ENCODE measurements around the gene GRIK4. TPM values are rescaled to one million over a fixed set of nuclear protein-coding genes. Genes with fewer than 3 reads are reported as not detected.
A peak's percentile ranks its signal among the peaks of the same experiment; 100 is the strongest.
"Not testable (repeated sequence)": the region's sequence is repeated elsewhere in the genome, so short reads cannot be mapped to it uniquely, and the experiment has no call there.

GRIK4 gene
- total and polyA plus RNA-seq, 2 of the 4 experiments (the other 2 are of a cell fraction), result 0.18 to 0.38 TPM

- dilution Hi-C loops (cut with HindIII; ENCODE audit: low sequenced_read_pairs, unreplicated experiment), result no loop called here
These were observed 69.8 kb downstream of the GRIK4 start for GRCh38 chr11:120581313-120581712.

GRCh38 chr11:120582535-120582934 lies 71.0 kb downstream of the GRIK4 start:
- DNase-seq; H3K56ac ChIP-seq (ENCODE audit: extremely low read depth, insufficient read depth, low read length); BruUV-seq (replicated peaks); in situ Hi-C loops (cut with MboI; ENCODE audit: low sequenced_read_pairs); H2AFZ ChIP-seq (replicated peaks; ENCODE audit: low read length, poor library complexity); H2BK15ac ChIP-seq (ENCODE audit: low read depth, low read length); POLR2A ChIA-PET (ENCODE audit: unreplicated experiment); ATAC-seq (ENCODE audit: low read depth); H3K18ac ChIP-seq (ENCODE audit: low read depth, low read length); H3K36me3 ChIP-seq (ENCODE audit: control insufficient read depth, insufficient read depth, low read length); H3K9me1 ChIP-seq (ENCODE audit: insufficient read depth, low read length); H3K4me3 ChIP-seq (ENCODE audit: insufficient read depth, low read depth, low read length); H3K9me3 ChIP-seq (ENCODE audit: control insufficient read depth, insufficient read depth, low read length); H4K5ac ChIP-seq (ENCODE audit: low read depth, low read length); H2BK120ac ChIP-seq (ENCODE audit: low read depth, low read length); H3K14ac ChIP-seq (replicated peaks; ENCODE audit: low read depth, low read length); H3K4ac ChIP-seq (ENCODE audit: low read depth, low read length); CTCF ChIA-PET; H3K23ac ChIP-seq (ENCODE audit: low read depth, low read length); H4K91ac ChIP-seq (ENCODE audit: insufficient read depth, low read depth, low read length); H3K4me1 ChIP-seq (ENCODE audit: control insufficient read depth, insufficient read depth, low read length); H2AK5ac ChIP-seq (ENCODE audit: low read depth, low read length); H3K79me1 ChIP-seq (ENCODE audit: low read depth in 1 of 2, low read length in 2 of 2); intact Hi-C loops (cut with micrococcal nuclease); H2BK20ac ChIP-seq (ENCODE audit: low read depth, low read length); H3K9ac ChIP-seq (ENCODE audit: low read depth, low read length); H2AK9ac ChIP-seq (replicated peaks; ENCODE audit: low read depth, low read length, poor library complexity); H3K27ac ChIP-seq (ENCODE audit: insufficient read depth, low read length); H3K4me2 ChIP-seq (ENCODE audit: low read depth, low read length); H4K8ac ChIP-seq (ENCODE audit: low read depth in 2 of 2, low read length in 2 of 2); H2BK5ac ChIP-seq (ENCODE audit: low read depth, low read length, poor library complexity, severe bottlenecking); H4K20me1 ChIP-seq (ENCODE audit: insufficient read depth, low read length); dilution Hi-C loops (cut with HindIII; ENCODE audit: low sequenced_read_pairs, unreplicated experiment): not testable (repeated sequence)
- no CpG with 5 or more reads among the region's 3 CpGs for WGBS, 2 experiments (ENCODE audit: extremely low coverage in 2 of 2, insufficient read length in 1 of 2)
- H3K27me3 ChIP-seq (ENCODE audit: control insufficient read depth, insufficient read depth, low read length), result peaks cover 20% of the 10 kb centered on the region

More at GRCh38 chr11:120581313-120581712, 69.8 kb downstream of the GRIK4 start:
- Histone ChIP-seq H2BK5ac (ENCODE audit: low read depth, low read length, poor library complexity, severe bottlenecking) (no peak overlapping the region), H3K4me3 (ENCODE audit: insufficient read depth, low read depth, low read length) (no peak overlapping the region), H2AK9ac (replicated peaks; ENCODE audit: low read depth, low read length, poor library complexity) (no peak overlapping the region), H4K91ac (ENCODE audit: insufficient read depth, low read depth, low read length) (no peak overlapping the region), H3K9ac (ENCODE audit: low read depth, low read length) (no peak overlapping the region), H2AFZ (replicated peaks; ENCODE audit: low read length, poor library complexity) (no peak overlapping the region), H2BK120ac (ENCODE audit: low read depth, low read length) (no peak overlapping the region), H3K18ac (ENCODE audit: low read depth, low read length) (no peak overlapping the region), H4K5ac (ENCODE audit: low read depth, low read length) (no peak overlapping the region), H3K36me3 (ENCODE audit: control insufficient read depth, insufficient read depth, low read length) (no peaks in the 10 kb centered on the region), H3K4ac (ENCODE audit: low read depth, low read length) (no peak overlapping the region), H3K79me1 (ENCODE audit: low read depth in 1 of 2, low read length in 2 of 2) (no peaks in the 10 kb centered on the region), H3K4me2 (ENCODE audit: low read depth, low read length) (no peak overlapping the region), H2AK5ac (ENCODE audit: low read depth, low read length) (no peak overlapping the region), H2BK20ac (ENCODE audit: low read depth, low read length) (no peak overlapping the region), H4K20me1 (ENCODE audit: insufficient read depth, low read length) (no peaks in the 10 kb centered on the region), H3K27ac (ENCODE audit: insufficient read depth, low read length) (no peak overlapping the region), H3K14ac (replicated peaks; ENCODE audit: low read depth, low read length) (no peak overlapping the region), H3K4me1 (ENCODE audit: control insufficient read depth, insufficient read depth, low read length) (no peaks in the 10 kb centered on the region), H4K8ac (ENCODE audit: low read depth in 2 of 2, low read length in 2 of 2) (no peak overlapping the region), H3K9me1 (ENCODE audit: insufficient read depth, low read length) (no peaks in the 10 kb centered on the region), H2BK15ac (ENCODE audit: low read depth, low read length) (no peak overlapping the region), H3K27me3 (ENCODE audit: control insufficient read depth, insufficient read depth, low read length) (peaks cover 27% of the 10 kb centered on the region), H3K23ac (ENCODE audit: low read depth, low read length) (no peak overlapping the region), H3K56ac (ENCODE audit: extremely low read depth, insufficient read depth, low read length) (no peak overlapping the region), H3K9me3 (ENCODE audit: control insufficient read depth, insufficient read depth, low read length) (no peaks in the 10 kb centered on the region; the same call in 1 of the 2 replicates)
- TF ChIP-seq ELK1 (IDR thresholded peaks at IDR 0.05; ENCODE audit: borderline replicate concordance, low read depth, low read length) (no peak), CEBPB (IDR thresholded peaks at IDR 0.05; ENCODE audit: low read depth, low read length) (peak; percentile 73; the same call in 1 of the 2 replicates), BHLHE40 (IDR thresholded peaks at IDR 0.05; ENCODE audit: low read depth, low read length) (no peak), CHD1 (IDR thresholded peaks at IDR 0.05; ENCODE audit: low read depth, low read length) (no peak), MAFK (IDR thresholded peaks at IDR 0.05; ENCODE audit: low read depth, low read length) (no peak), MAZ (IDR thresholded peaks at IDR 0.05; ENCODE audit: borderline replicate concordance, low read depth, low read length) (no peak)
- in situ Hi-C loops (cut with MboI; ENCODE audit: low sequenced_read_pairs) (no loop called here), intact Hi-C loops (cut with micrococcal nuclease) (no loop called here)
- POLR2A ChIA-PET (ENCODE audit: unreplicated experiment), result no interaction called here
- CTCF ChIA-PET, result no interaction called here
- no peak for DNase-seq
- WGBS, 2 experiments (ENCODE audit: extremely low coverage in 2 of 2, insufficient read length in 1 of 2), result no CpG with 5 or more reads among the region's 4 CpGs
- no TSS peak for BruUV-seq (replicated peaks)
- ATAC-seq (ENCODE audit: low read depth), result no peak
